Spleen (tissue), 7 donors: Measurements from ENCODE around the gene IPO9.

Experiments
- CTCF ChIP-seq, 11 experiments: fragments of 200-600 bp in 7 of 11; fragments of 450-650 bp in 4 of 11; sonication (generic) in 4 of 11; IDR thresholded peaks in 8 of 11; conservative IDR thresholded peaks in 3 of 11; 1 replicate in 7 of 11; 2 replicates in 4 of 11; pipeline versions ENCODE4 v1.4.0 to v1.8.0; 2016 to 2021; ENCODE audit warnings: antibody characterized with exemption in 11 of 11, inconsistent platforms in 4 of 11, mild to moderate bottlenecking in 1 of 11
- POLR2AphosphoS5 ChIP-seq, 3 donors: sonication (generic); formaldehyde crosslinking; IDR thresholded peaks; one replicate each; pipeline ENCODE4 v1.5.1; 2017; ENCODE audit warnings: antibody characterized with exemption in 3 of 3
- donor health status: DM: no; HTN: no; CAD: no; lungs with moderate emphysema.
- donor health status: DM: no; HTN: no; CAD: no.
- donor health status: DM: no; HTN: no; CAD: no.

GRCh38 chr1:201826830-201827229, 2.1 kb upstream of the IPO9 start:
- TF ChIP-seq CTCF (IDR thresholded peaks at IDR 0.05 in 8 of 11, conservative IDR thresholded peaks at IDR 0.05 in 3 of 11): no peak
- no peak for TF ChIP-seq POLR2AphosphoS5 (IDR thresholded peaks at IDR 0.05)
